ENCODE results near the gene IGSF3.

The IGSF3 gene

DNA sequence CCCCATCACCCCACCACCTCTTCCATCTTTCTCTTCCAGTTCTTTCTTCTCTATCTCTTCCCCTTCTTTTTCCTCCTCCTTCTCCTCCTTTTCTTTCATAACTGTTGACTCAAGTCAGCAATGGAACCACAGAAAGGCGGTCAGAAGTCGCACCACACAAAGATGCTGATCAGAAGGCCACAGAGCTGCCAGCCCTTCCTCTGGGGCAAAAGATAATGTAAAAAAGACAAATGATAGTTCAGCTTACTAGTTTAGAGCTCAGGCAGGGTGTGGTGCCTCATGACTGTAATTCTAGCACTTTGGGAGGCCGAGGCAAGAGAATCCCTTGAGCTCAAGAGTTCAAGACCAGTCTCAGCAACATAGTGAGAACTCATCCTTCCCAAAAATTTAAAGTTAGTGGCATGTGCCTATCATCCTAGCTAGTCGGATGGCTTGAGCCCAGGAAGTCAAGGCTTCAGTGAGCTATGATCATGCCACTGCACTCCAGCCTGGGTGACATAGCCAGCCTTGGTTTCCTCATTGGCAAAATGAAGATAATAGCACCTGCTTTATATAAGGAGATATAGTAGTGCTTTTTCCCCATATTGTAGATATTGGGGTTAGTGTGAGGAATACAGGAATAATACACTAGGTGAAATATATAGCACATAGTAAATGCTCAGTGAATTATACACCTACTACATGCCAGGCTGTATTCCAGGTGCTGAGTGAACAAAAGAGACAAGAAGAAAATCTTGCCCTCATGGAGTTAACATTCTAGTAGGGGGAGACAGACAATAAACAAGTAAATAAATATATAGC, 12.5 kb upstream of the IGSF3 start:
- Histone ChIP-seq H3K56ac (ENCODE audit: low read length) (no peak overlapping the region), H2BK120ac (ENCODE audit: low read depth, low read length) (no peak overlapping the region), H2AK5ac (ENCODE audit: low read length) (no peak overlapping the region), H3K9ac (ENCODE audit: low read length) (no peak overlapping the region), H3K79me2 (ENCODE audit: control insufficient read depth, insufficient read depth, low read length) (no peaks in the 10 kb centered on the region), H3K4me2 (ENCODE audit: low read length) (no peak overlapping the region), H3K79me1 (ENCODE audit: low read length) (no peaks in the 10 kb centered on the region), H3K36me3 (ENCODE audit: control insufficient read depth, insufficient read depth, low read length) (no peaks in the 10 kb centered on the region), H2BK5ac (ENCODE audit: low read length) (no peak overlapping the region), H3K4me3 (ENCODE audit: low read length) (no peak overlapping the region), H3K4me1 (ENCODE audit: control insufficient read depth, low read depth, low read length) (no peaks in the 10 kb centered on the region), H3K18ac (ENCODE audit: low read length) (no peak overlapping the region), H3K4ac (ENCODE audit: low read depth, low read length) (no peak overlapping the region), H2BK15ac (replicated peaks; ENCODE audit: low read depth) (no peak overlapping the region), H3K23ac (ENCODE audit: low read length) (no peak overlapping the region), H4K8ac (ENCODE audit: low read depth, low read length) (no peak overlapping the region), H3K27me3 (ENCODE audit: insufficient read depth, low read length, poor library complexity) (no peaks in the 10 kb centered on the region), H4K5ac (ENCODE audit: low read length) (no peak overlapping the region), H3K27ac (ENCODE audit: low read depth, low read length) (no peak overlapping the region)
- WGBS (ENCODE audit: extremely low coverage, insufficient coverage, low lambda C conversion rate), result no CpG with 5 or more reads among the region's 4 CpGs
- DNase-seq, result no peak

DNA sequence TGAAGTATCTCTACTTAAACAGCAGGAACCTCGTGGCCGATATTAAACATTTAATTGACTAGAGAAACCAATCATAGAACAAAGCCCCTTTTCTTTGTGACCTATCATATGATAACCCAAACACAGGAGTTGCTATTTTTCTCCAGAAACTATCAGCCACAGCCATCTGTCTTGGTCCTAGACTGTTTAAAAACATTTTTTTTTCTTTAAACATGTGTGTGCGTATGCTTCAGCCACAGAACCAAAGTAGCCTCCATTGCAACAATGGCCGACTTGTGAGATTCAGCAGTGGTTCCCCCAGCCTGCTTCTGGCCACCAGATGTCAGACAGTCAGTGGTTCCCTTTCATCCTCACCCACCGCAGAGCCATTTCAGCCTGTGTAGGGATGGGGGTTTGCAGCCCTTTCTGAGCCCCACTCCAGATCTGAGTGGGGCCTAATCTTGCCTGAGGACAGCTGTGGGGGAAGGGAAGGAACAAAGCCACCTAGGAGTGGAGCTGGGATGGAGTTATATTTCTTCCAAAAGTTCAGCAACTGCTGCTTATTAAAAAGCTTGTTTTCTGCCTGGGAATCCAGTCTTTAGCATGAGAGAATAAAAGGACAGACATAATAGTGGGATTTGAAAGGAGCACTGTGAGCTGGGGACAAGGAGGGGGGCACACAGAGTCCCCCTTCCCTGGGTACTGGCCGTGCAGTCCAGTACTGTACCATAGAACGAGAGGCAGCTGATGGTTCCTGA, 11.7 kb upstream of the IGSF3 start:
- H2BK15ac ChIP-seq (replicated peaks; ENCODE audit: low read depth), result no peak overlapping the region
- no peak overlapping the region for H4K8ac ChIP-seq (ENCODE audit: low read depth, low read length)
- WGBS (ENCODE audit: extremely low coverage, insufficient coverage, low lambda C conversion rate), result no CpG with 5 or more reads among the region's 7 CpGs
- no peak overlapping the region for H2BK120ac ChIP-seq (ENCODE audit: low read depth, low read length)
- H4K5ac ChIP-seq (ENCODE audit: low read length), result no peak overlapping the region
- H3K4ac ChIP-seq (ENCODE audit: low read depth, low read length), result no peak overlapping the region
- no peak overlapping the region for H3K27ac ChIP-seq (ENCODE audit: low read depth, low read length)
- H3K23ac ChIP-seq (ENCODE audit: low read length), result no peak overlapping the region
- H3K79me1 ChIP-seq (ENCODE audit: low read length), result no peaks in the 10 kb centered on the region
- H3K79me2 ChIP-seq (ENCODE audit: control insufficient read depth, insufficient read depth, low read length), result no peaks in the 10 kb centered on the region
- H3K56ac ChIP-seq (ENCODE audit: low read length), result no peak overlapping the region
- H3K4me1 ChIP-seq (ENCODE audit: control insufficient read depth, low read depth, low read length), result no peaks in the 10 kb centered on the region
- no peak overlapping the region for H2BK5ac ChIP-seq (ENCODE audit: low read length)
- DNase-seq, result no peak
- H2AK5ac ChIP-seq (ENCODE audit: low read length), result no peak overlapping the region
- no peaks in the 10 kb centered on the region for H3K27me3 ChIP-seq (ENCODE audit: insufficient read depth, low read length, poor library complexity)
- H3K4me2 ChIP-seq (ENCODE audit: low read length), result no peak overlapping the region
- H3K18ac ChIP-seq (ENCODE audit: low read length), result no peak overlapping the region
- no peak overlapping the region for H3K9ac ChIP-seq (ENCODE audit: low read length)
- H3K36me3 ChIP-seq (ENCODE audit: control insufficient read depth, insufficient read depth, low read length), result no peaks in the 10 kb centered on the region
- H3K4me3 ChIP-seq (ENCODE audit: low read length), result no peak overlapping the region

DNA sequence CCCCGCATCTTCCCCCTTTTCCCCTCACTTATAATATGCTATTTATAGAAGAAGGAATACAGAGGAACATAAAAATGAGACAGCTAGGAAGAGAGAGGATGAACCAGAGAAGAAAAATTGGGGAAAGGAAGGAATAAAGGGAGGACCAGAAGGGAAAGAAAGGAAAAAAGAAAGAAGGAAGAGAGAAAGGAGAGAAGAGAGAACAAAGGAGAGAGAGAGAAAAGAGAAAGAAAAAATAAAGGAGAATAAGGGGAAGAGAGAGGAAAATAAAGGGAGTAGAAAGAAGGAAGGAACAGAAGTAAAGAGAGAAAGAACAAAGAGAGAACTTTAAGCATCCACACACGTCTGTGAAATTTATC, 11.2 kb upstream of the IGSF3 start:
- Histone ChIP-seq H4K8ac (ENCODE audit: low read depth, low read length) (no peak overlapping the region), H3K18ac (ENCODE audit: low read length) (no peak overlapping the region), H3K9ac (ENCODE audit: low read length) (no peak overlapping the region), H3K27me3 (ENCODE audit: insufficient read depth, low read length, poor library complexity) (no peaks in the 10 kb centered on the region), H3K4ac (ENCODE audit: low read depth, low read length) (no peak overlapping the region), H3K79me1 (ENCODE audit: low read length) (no peaks in the 10 kb centered on the region), H2BK15ac (replicated peaks; ENCODE audit: low read depth) (no peak overlapping the region), H3K36me3 (ENCODE audit: control insufficient read depth, insufficient read depth, low read length) (no peaks in the 10 kb centered on the region), H3K4me1 (ENCODE audit: control insufficient read depth, low read depth, low read length) (no peaks in the 10 kb centered on the region), H3K56ac (ENCODE audit: low read length) (no peak overlapping the region), H3K4me3 (ENCODE audit: low read length) (no peak overlapping the region), H3K79me2 (ENCODE audit: control insufficient read depth, insufficient read depth, low read length) (no peaks in the 10 kb centered on the region), H3K27ac (ENCODE audit: low read depth, low read length) (no peak overlapping the region), H2BK5ac (ENCODE audit: low read length) (no peak overlapping the region), H4K5ac (ENCODE audit: low read length) (no peak overlapping the region), H3K4me2 (ENCODE audit: low read length) (no peak overlapping the region), H2AK5ac (ENCODE audit: low read length) (no peak overlapping the region), H2BK120ac (ENCODE audit: low read depth, low read length) (no peak overlapping the region), H3K23ac (ENCODE audit: low read length) (no peak overlapping the region)
- DNase-seq, result no peak
- no CpG with 5 or more reads among the region's 2 CpGs for WGBS (ENCODE audit: extremely low coverage, insufficient coverage, low lambda C conversion rate)

DNA sequence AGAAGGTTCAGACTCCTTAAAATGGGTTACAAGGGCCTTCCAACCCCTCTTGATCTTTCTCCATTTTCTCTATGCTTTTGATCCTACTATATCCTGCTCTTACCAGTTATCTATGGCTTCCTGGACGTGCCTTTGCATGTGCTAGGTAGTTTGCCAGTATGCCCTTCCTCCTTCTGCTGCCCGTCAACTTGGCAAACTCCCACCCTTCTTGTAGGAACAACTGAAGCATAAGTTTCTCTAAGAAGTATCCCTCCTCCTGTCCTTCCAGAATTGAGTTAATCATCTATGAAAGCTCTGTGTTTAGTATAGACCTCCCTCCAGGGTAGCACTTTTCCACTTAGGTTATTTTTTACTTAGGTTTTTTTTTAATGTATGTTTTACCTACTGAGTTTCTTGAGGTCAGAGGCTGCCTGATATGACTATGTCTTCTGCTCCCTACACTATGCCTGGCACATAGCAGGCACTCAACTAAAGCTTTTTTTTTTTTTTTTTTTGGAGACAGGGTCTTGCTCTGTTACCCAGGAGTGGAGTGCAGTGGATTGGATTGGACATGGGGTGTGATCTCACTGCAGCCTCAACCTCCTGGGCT, 10.0 kb upstream of the IGSF3 start:
- no peak overlapping the region for H2BK5ac ChIP-seq (ENCODE audit: low read length)
- no peaks in the 10 kb centered on the region for H3K79me2 ChIP-seq (ENCODE audit: control insufficient read depth, insufficient read depth, low read length)
- H3K4me1 ChIP-seq (ENCODE audit: control insufficient read depth, low read depth, low read length), result no peaks in the 10 kb centered on the region
- no peak overlapping the region for H3K4me3 ChIP-seq (ENCODE audit: low read length)
- no peak overlapping the region for H3K4ac ChIP-seq (ENCODE audit: low read depth, low read length)
- no peak overlapping the region for H3K18ac ChIP-seq (ENCODE audit: low read length)
- no peak overlapping the region for H3K9ac ChIP-seq (ENCODE audit: low read length)
- no peak overlapping the region for H2BK120ac ChIP-seq (ENCODE audit: low read depth, low read length)
- no peak overlapping the region for H2BK15ac ChIP-seq (replicated peaks; ENCODE audit: low read depth)
- no peak overlapping the region for H4K5ac ChIP-seq (ENCODE audit: low read length)
- H4K8ac ChIP-seq (ENCODE audit: low read depth, low read length), result no peak overlapping the region
- H3K23ac ChIP-seq (ENCODE audit: low read length), result no peak overlapping the region
- no peaks in the 10 kb centered on the region for H3K27me3 ChIP-seq (ENCODE audit: insufficient read depth, low read length, poor library complexity)
- H2AK5ac ChIP-seq (ENCODE audit: low read length), result no peak overlapping the region
- DNase-seq, result no peak
- no peak overlapping the region for H3K27ac ChIP-seq (ENCODE audit: low read depth, low read length)
- H3K79me1 ChIP-seq (ENCODE audit: low read length), result no peaks in the 10 kb centered on the region
- no peak overlapping the region for H3K4me2 ChIP-seq (ENCODE audit: low read length)
- H3K56ac ChIP-seq (ENCODE audit: low read length), result no peak overlapping the region
- WGBS (ENCODE audit: extremely low coverage, insufficient coverage, low lambda C conversion rate), result no CpG with 5 or more reads among the region's 2 CpGs
- H3K36me3 ChIP-seq (ENCODE audit: control insufficient read depth, insufficient read depth, low read length), result no peaks in the 10 kb centered on the region

DNA sequence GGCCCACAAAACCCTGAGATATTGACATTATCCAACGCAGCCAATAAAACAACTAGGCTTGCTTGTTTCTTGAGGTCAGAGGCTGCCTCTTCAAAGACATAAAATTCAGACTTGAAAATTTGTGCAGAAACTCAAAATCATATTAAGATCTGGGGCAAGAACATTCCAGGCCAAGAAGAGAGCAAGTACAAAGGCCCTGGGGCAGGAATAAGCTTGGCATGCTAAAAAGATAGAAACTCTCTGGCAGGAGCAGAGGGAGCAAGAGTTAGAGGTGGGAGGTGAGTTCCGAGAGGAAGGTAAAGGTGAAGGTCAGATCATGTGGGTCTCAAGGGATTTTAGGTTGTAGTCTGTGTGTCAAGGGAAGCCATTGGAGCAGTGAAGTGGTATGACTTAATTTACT, 8.8 kb upstream of the IGSF3 start:
- H3K27ac ChIP-seq (ENCODE audit: low read depth, low read length), result no peak overlapping the region
- H3K4me2 ChIP-seq (ENCODE audit: low read length), result no peak overlapping the region
- H3K27me3 ChIP-seq (ENCODE audit: insufficient read depth, low read length, poor library complexity), result no peaks in the 10 kb centered on the region
- H2BK5ac ChIP-seq (ENCODE audit: low read length), result no peak overlapping the region
- no peaks in the 10 kb centered on the region for H3K79me2 ChIP-seq (ENCODE audit: control insufficient read depth, insufficient read depth, low read length)
- H4K5ac ChIP-seq (ENCODE audit: low read length), result no peak overlapping the region
- no peaks in the 10 kb centered on the region for H3K79me1 ChIP-seq (ENCODE audit: low read length)
- H3K56ac ChIP-seq (ENCODE audit: low read length), result no peak overlapping the region
- H2AK5ac ChIP-seq (ENCODE audit: low read length), result no peak overlapping the region
- H2BK15ac ChIP-seq (replicated peaks; ENCODE audit: low read depth), result no peak overlapping the region
- no peak overlapping the region for H3K23ac ChIP-seq (ENCODE audit: low read length)
- H2BK120ac ChIP-seq (ENCODE audit: low read depth, low read length), result no peak overlapping the region
- no peaks in the 10 kb centered on the region for H3K4me1 ChIP-seq (ENCODE audit: control insufficient read depth, low read depth, low read length)
- no peak overlapping the region for H3K4ac ChIP-seq (ENCODE audit: low read depth, low read length)
- no peak for DNase-seq
- H3K4me3 ChIP-seq (ENCODE audit: low read length), result no peak overlapping the region
- WGBS (ENCODE audit: extremely low coverage, insufficient coverage, low lambda C conversion rate), result no CpG with 5 or more reads among the region's 2 CpGs
- H4K8ac ChIP-seq (ENCODE audit: low read depth, low read length), result no peak overlapping the region
- H3K9ac ChIP-seq (ENCODE audit: low read length), result no peak overlapping the region
- H3K18ac ChIP-seq (ENCODE audit: low read length), result no peak overlapping the region
- no peaks in the 10 kb centered on the region for H3K36me3 ChIP-seq (ENCODE audit: control insufficient read depth, insufficient read depth, low read length)

Data from mesendoderm (in vitro differentiated cells).